RWPE2 (cell line): ENCODE measurements around the gene IDE.

Experiments
- ATAC-seq: fragments of 200-7000 bp; cut with Tn5 transposase; 3 replicates; pipeline ENCODE4 v1.9.1; 2021; ENCODE audit warnings: low read depth
- DNase-seq: peaks from one replicate; pipeline ENCODE4 v3.0.0-alpha.2; 2020; ENCODE audit warnings: low spot score
- H3K27ac ChIP-seq: fragments of 450-650 bp; 2 replicates; pipeline ENCODE4 v1.5.1; 2017; ENCODE audit warnings: mild to moderate bottlenecking; ENCODE audit not compliant: poor library complexity, severe bottlenecking
- H3K27me3 ChIP-seq: fragments of 250-450 bp; sonication (Bioruptor Pico); 2 replicates; pipeline ENCODE4 v1.5.1; 2021; ENCODE audit warnings: mild to moderate bottlenecking, moderate library complexity; ENCODE audit not compliant: insufficient read depth, poor library complexity, severe bottlenecking
- H3K36me3 ChIP-seq: fragments of 250-450 bp; sonication (Bioruptor Pico); 2 replicates; pipeline ENCODE4 v1.5.1; 2020; ENCODE audit warnings: low read depth, mild to moderate bottlenecking, moderate library complexity
- H3K4me1 ChIP-seq: fragments of 250-450 bp; sonication (Bioruptor Pico); 2 replicates; pipeline ENCODE4 v1.5.1; 2021; ENCODE audit warnings: mild to moderate bottlenecking, moderate library complexity; ENCODE audit not compliant: insufficient read depth, poor library complexity, severe bottlenecking
- H3K4me3 ChIP-seq: fragments of 250-450 bp; sonication (Bioruptor Pico); 2 replicates; pipeline ENCODE4 v1.5.1; 2021; ENCODE audit warnings: mild to moderate bottlenecking, moderate library complexity; ENCODE audit not compliant: severe bottlenecking
- H3K9me3 ChIP-seq: fragments of 250-450 bp; sonication (Bioruptor Pico); 2 replicates; pipeline ENCODE4 v1.5.1; 2021; ENCODE audit warnings: mild to moderate bottlenecking, moderate library complexity; ENCODE audit not compliant: severe bottlenecking
- CTCF ChIP-seq: fragments of 450-650 bp; IDR thresholded peaks from one replicate; pipeline ENCODE4 v1.5.1; 2017; ENCODE audit warnings: mild to moderate bottlenecking, moderate library complexity; ENCODE audit not compliant: poor library complexity, severe bottlenecking

Gene IDE

GRCh38 chr10:92493362-92493761 lies 80.5 kb downstream of the IDE start:
- H3K9me3 ChIP-seq, result no peaks in the 10 kb centered on the region
- no peak for DNase-seq
- H3K4me1 ChIP-seq, result no peaks in the 10 kb centered on the region
- peaks cover 25% of the 10 kb centered on the region for H3K36me3 ChIP-seq
- H3K4me3 ChIP-seq, result no peak overlapping the region
- H3K27me3 ChIP-seq, result no peaks in the 10 kb centered on the region
- H3K27ac ChIP-seq, result no peak overlapping the region
- no peak for TF ChIP-seq CTCF
- ATAC-seq, result no peak

GRCh38 chr10:92492748-92493240 lies 81.1 kb downstream of the IDE start:
- no peak for ATAC-seq
- no peak overlapping the region for H3K4me3 ChIP-seq
- no peak for DNase-seq
- no peaks in the 10 kb centered on the region for H3K9me3 ChIP-seq
- no peak overlapping the region for H3K27ac ChIP-seq
- peaks cover 31% of the 10 kb centered on the region for H3K36me3 ChIP-seq
- TF ChIP-seq CTCF, result no peak
- no peaks in the 10 kb centered on the region for H3K27me3 ChIP-seq
- no peaks in the 10 kb centered on the region for H3K4me1 ChIP-seq

DNA sequence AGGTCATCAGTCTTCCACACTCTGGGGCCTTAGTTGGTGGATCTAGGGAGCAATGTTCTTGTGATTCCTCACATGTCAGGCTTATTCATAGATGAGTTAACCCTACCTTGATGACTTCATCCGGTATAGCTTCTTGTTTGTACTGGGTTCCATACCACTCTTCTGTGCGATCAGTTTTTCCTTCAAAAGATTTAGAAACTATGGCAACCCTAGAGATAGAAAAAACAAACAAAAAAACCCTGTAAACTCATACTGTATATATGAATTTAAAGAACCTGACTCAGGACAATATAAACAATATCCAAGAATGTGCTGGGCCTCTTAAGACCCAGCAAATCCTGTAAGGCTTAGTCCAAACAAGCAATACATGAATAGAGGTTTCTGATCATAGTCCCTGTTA lies 83.5 kb downstream of the IDE start:
- Histone ChIP-seq H3K36me3 (peaks cover 51% of the 10 kb centered on the region), H3K4me3 (no peak overlapping the region), H3K27ac (no peak overlapping the region), H3K4me1 (no peaks in the 10 kb centered on the region), H3K27me3 (no peaks in the 10 kb centered on the region), H3K9me3 (no peaks in the 10 kb centered on the region)
- TF ChIP-seq CTCF, result no peak
- peak; percentile 38; the same call in 1 of the 3 replicates for ATAC-seq
- DNase-seq, result no peak

GRCh38 chr10:92486637-92487036 lies 87.3 kb downstream of the IDE start:
- no peaks in the 10 kb centered on the region for H3K9me3 ChIP-seq
- ATAC-seq, result no peak
- DNase-seq, result no peak
- no peaks in the 10 kb centered on the region for H3K27me3 ChIP-seq
- no peak for TF ChIP-seq CTCF
- H3K36me3 ChIP-seq, result peaks cover 54% of the 10 kb centered on the region
- no peak overlapping the region for H3K27ac ChIP-seq
- no peak overlapping the region for H3K4me3 ChIP-seq
- H3K4me1 ChIP-seq, result no peaks in the 10 kb centered on the region

- no peak for TF ChIP-seq CTCF
- H3K4me1 ChIP-seq, result no peaks in the 10 kb centered on the region
- H3K27ac ChIP-seq, result no peak overlapping the region
- peaks cover 56% of the 10 kb centered on the region for H3K36me3 ChIP-seq
- ATAC-seq (no peak), DNase-seq (no peak)
- no peaks in the 10 kb centered on the region for H3K27me3 ChIP-seq
- no peak overlapping the region for H3K4me3 ChIP-seq
- no peaks in the 10 kb centered on the region for H3K9me3 ChIP-seq
These were observed 90.4 kb downstream of the IDE start for GRCh38 chr10:92483539-92483938.
